HepG2 (cell line): Measurements from ENCODE around the gene POLR2F. TPM values are rescaled to one million over a fixed set of nuclear protein-coding genes. Genes with fewer than 3 reads are reported as not detected.

Source experiments
- ATF1 ChIP-seq: IDR thresholded peaks from 2 replicates; pipeline ENCODE4 v1.6.1; 2016; ENCODE audit warnings: mild to moderate bottlenecking, control low read depth
- BCL3 ChIP-seq: sonication (generic); formaldehyde crosslinking; IDR thresholded peaks from 2 replicates; pipeline ENCODE4 v1.5.1; 2020; ENCODE audit warnings: mild to moderate bottlenecking, missing genetic modification reagents, moderate library complexity
- HDAC1 ChIP-seq: sonication (generic); formaldehyde crosslinking; IDR thresholded peaks from 2 replicates; pipeline ENCODE4 v1.5.1; 2020; ENCODE audit warnings: mild to moderate bottlenecking, missing genetic modification reagents
- MAZ ChIP-seq, 2 experiments: sonication (generic) in 1 of 2; formaldehyde crosslinking in 1 of 2; IDR thresholded peaks; 2 replicates each; pipeline versions ENCODE4 v1.5.0 to v1.6.1; 2012 to 2020; ENCODE audit warnings: low read depth in 2 of 2, mild to moderate bottlenecking in 2 of 2, borderline replicate concordance in 1 of 2, improper control_type of control experiment in 1 of 2, low read length in 1 of 2, missing genetic modification reagents in 1 of 2, moderate library complexity in 1 of 2
- NONO ChIP-seq, 2 experiments: fragments of 450-650 bp in 1 of 2; sonication (generic) in 1 of 2; formaldehyde crosslinking in 1 of 2; IDR thresholded peaks in 1 of 2; conservative IDR thresholded peaks in 1 of 2; 2 replicates each; pipeline versions ENCODE4 v1.6.1 to v1.8.0; 2017 to 2022; ENCODE audit warnings: mild to moderate bottlenecking in 1 of 2, missing genetic modification reagents in 1 of 2, moderate library complexity in 1 of 2
- TBP ChIP-seq: sonication (generic); formaldehyde crosslinking; IDR thresholded peaks from 2 replicates; pipeline ENCODE4 v1.5.0; 2020; ENCODE audit warnings: missing genetic modification reagents
- THRA ChIP-seq: sonication (generic); formaldehyde crosslinking; IDR thresholded peaks from 2 replicates; pipeline ENCODE4 v1.4.0; 2020; ENCODE audit warnings: missing genetic modification reagents, borderline replicate concordance
- ZBTB34 ChIP-seq: sonication (generic); formaldehyde crosslinking; IDR thresholded peaks from 2 replicates; pipeline ENCODE4 v1.8.0; 2022; ENCODE audit warnings: mild to moderate bottlenecking, missing genetic modification reagents
- ZNF274 ChIP-seq: sonication (generic); formaldehyde crosslinking; IDR thresholded peaks from 2 replicates; pipeline ENCODE4 v1.5.1; 2020; ENCODE audit warnings: mild to moderate bottlenecking, missing genetic modification reagents
- ZNF280D ChIP-seq: sonication (generic); formaldehyde crosslinking; IDR thresholded peaks from 2 replicates; pipeline ENCODE4 v1.5.1; 2020; ENCODE audit warnings: mild to moderate bottlenecking, missing genetic modification reagents
- ZNF598 ChIP-seq: sonication (generic); formaldehyde crosslinking; IDR thresholded peaks from 2 replicates; pipeline ENCODE4 v1.5.1; 2020; ENCODE audit warnings: mild to moderate bottlenecking, missing genetic modification reagents, borderline replicate concordance
- ZNF646 ChIP-seq: sonication (generic); formaldehyde crosslinking; IDR thresholded peaks from 2 replicates; pipeline ENCODE4 v1.9.0; 2021; ENCODE audit warnings: mild to moderate bottlenecking, missing genetic modification reagents
- polyA plus RNA-seq, 8 experiments: library from polyadenylated mRNA; depleted of rRNA in 3 of 8; stranded (reverse) in 7 of 8; unstranded in 1 of 8; fragments of >200 nt; fragmentation: Illumina TruSeq in 4 of 8; extraction: Trizol in 4 of 8; gene quantifications; 2 replicates each; pipeline versions ENCODE4 v1.2.1 to v1.2.3, GENCODE V29; 2011 to 2016; ENCODE audit warnings: low read depth in 4 of 8, missing spikeins in 1 of 8, mixed read lengths in 1 of 8; ENCODE audit not compliant: insufficient read depth in 1 of 8
- total RNA-seq, 5 experiments: library from RNA; depleted of rRNA; stranded (reverse); fragments of >200 nt; fragmentation: Illumina TruSeq; extraction: Trizol; gene quantifications; 2 replicates each; pipeline ENCODE4 v1.2.3, GENCODE V29; 2016; ENCODE audit warnings: low read depth in 1 of 5

Gene POLR2F
- total and polyA plus RNA-seq, 2 of the 13 experiments (the other 11 are each of a cell fraction or from before 2014, with no cell fraction given), result 135 to 158 TPM

- TF ChIP-seq MAZ (IDR thresholded peaks at IDR 0.05; ENCODE audit: borderline replicate concordance, low read depth, low read length), result peak; percentile 28; the same call in 1 of the 2 replicates
- peak; percentile 80; the same call in 1 of the 2 replicates for TF ChIP-seq MAZ (CRISPR knock-in tag; IDR thresholded peaks at IDR 0.05; ENCODE audit: low read depth)
- peak; percentile 48; the same call in 1 of the 2 replicates for TF ChIP-seq BCL3 (CRISPR knock-in tag)
- no peak for TF ChIP-seq TBP (CRISPR knock-in tag)
- TF ChIP-seq THRA (CRISPR knock-in tag), result no peak
- TF ChIP-seq ZNF646 (CRISPR knock-in tag), result no peak
- TF ChIP-seq ZBTB34, result no peak
- no peak for TF ChIP-seq ATF1 (CRISPR knock-in tag)
- no peak for TF ChIP-seq ZNF280D (CRISPR knock-in tag)
- TF ChIP-seq ZNF598 (CRISPR knock-in tag), result peak; percentile 60; the same call in 1 of the 2 replicates
- no peak for TF ChIP-seq ZNF274 (CRISPR knock-in tag)
- no peak for TF ChIP-seq NONO (IDR thresholded peaks at IDR 0.05)
- TF ChIP-seq NONO (CRISPR knock-in tag; conservative IDR thresholded peaks at IDR 0.05), result peak; percentile 68
- TF ChIP-seq HDAC1, result no peak
These were observed 19.7 kb upstream of the POLR2F start (continued) for GRCh38 chr22:37933711-37934376.
